ENCODE measurements around the gene DEFB113.
"Not testable (repeated sequence)": the region's sequence is repeated elsewhere in the genome, so short reads cannot be mapped to it uniquely, and the experiment has no call there.

DEFB113 gene

GRCh38 chr6:49969605-49970004 lies at the start of gene DEFB113:
Gene DEFB113 (minus strand): TSS chr6:49969625. CDS start chr6:49969625, 0 bp downstream.
- no peak for DNase-seq (ENCODE audit: low read depth in 1 of 2, low spot score in 1 of 2)

- no peak for DNase-seq (ENCODE audit: low read depth in 1 of 2, low spot score in 1 of 2)
These were observed 38.4 kb upstream of the DEFB113 start for GRCh38 chr6:50007819-50008218.

GRCh38 chr6:50003139-50003538 lies 33.7 kb upstream of the DEFB113 start:
- DNase-seq (ENCODE audit: low read depth in 1 of 2, low spot score in 1 of 2), result no peak

- DNase-seq (ENCODE audit: low read depth in 1 of 2, low spot score in 1 of 2), result no peak
These were observed 25.9 kb upstream of the DEFB113 start for GRCh38 chr6:49995278-49995677.

- no peak for DNase-seq (ENCODE audit: low read depth in 1 of 2, low spot score in 1 of 2)
These were observed 19.5 kb upstream of the DEFB113 start for GRCh38 chr6:49988900-49989299.

- DNase-seq (ENCODE audit: low read depth in 1 of 2, low spot score in 1 of 2), result no peak
These were observed 18.3 kb upstream of the DEFB113 start for GRCh38 chr6:49987749-49988148.

- no peak for DNase-seq (ENCODE audit: low read depth in 1 of 2, low spot score in 1 of 2)
These were observed 17.1 kb upstream of the DEFB113 start for GRCh38 chr6:49986551-49986950.

GRCh38 chr6:49982046-49982445 lies 12.6 kb upstream of the DEFB113 start:
- DNase-seq (ENCODE audit: low read depth in 1 of 2, low spot score in 1 of 2), result no peak

GRCh38 chr6:49980898-49981297 lies 11.5 kb upstream of the DEFB113 start:
- DNase-seq (ENCODE audit: low read depth in 1 of 2, low spot score in 1 of 2), result no peak

GRCh38 chr6:49979584-49979983 lies 10.2 kb upstream of the DEFB113 start:
- DNase-seq (ENCODE audit: low read depth in 1 of 2, low spot score in 1 of 2), result no peak

- DNase-seq (ENCODE audit: low read depth in 1 of 2, low spot score in 1 of 2), result no peak
These were observed 9.2 kb upstream of the DEFB113 start for GRCh38 chr6:49978332-49979226.

- no peak for DNase-seq (ENCODE audit: low read depth in 1 of 2, low spot score in 1 of 2)
These were observed 2.6 kb downstream of the DEFB113 start for GRCh38 chr6:49966823-49967222.

- no peak for DNase-seq (ENCODE audit: low read depth in 1 of 2, low spot score in 1 of 2)
These were observed 3.1 kb downstream of the DEFB113 start for GRCh38 chr6:49966334-49966733.

GRCh38 chr6:49964064-49964463 lies 5.4 kb downstream of the DEFB113 start, which contains the start of gene DEFB114:
Gene DEFB114 (minus strand): TSS chr6:49964164. CDS start chr6:49964105, 59 bp downstream.
- no peak for DNase-seq (ENCODE audit: low read depth in 1 of 2, low spot score in 1 of 2)

GRCh38 chr6:49958180-49958579 lies 11.2 kb downstream of the DEFB113 start:
- no peak for DNase-seq (ENCODE audit: low read depth in 1 of 2, low spot score in 1 of 2)

- DNase-seq (ENCODE audit: low read depth in 1 of 2, low spot score in 1 of 2), result no peak
These were observed 13.6 kb downstream of the DEFB113 start for GRCh38 chr6:49955847-49956246.

GRCh38 chr6:49951926-49952325 lies 17.5 kb downstream of the DEFB113 start:
- DNase-seq (ENCODE audit: low read depth in 1 of 2, low spot score in 1 of 2), result no peak

- no peak for DNase-seq (ENCODE audit: low read depth in 1 of 2, low spot score in 1 of 2)
These were observed 19.0 kb downstream of the DEFB113 start for GRCh38 chr6:49950415-49950751.

GRCh38 chr6:49949062-49949461 lies 20.4 kb downstream of the DEFB113 start:
- no peak for DNase-seq (ENCODE audit: low read depth in 1 of 2, low spot score in 1 of 2)

GRCh38 chr6:49946835-49947234 lies 22.6 kb downstream of the DEFB113 start:
- no peak for DNase-seq (ENCODE audit: low read depth in 1 of 2, low spot score in 1 of 2)

- DNase-seq (ENCODE audit: low read depth in 1 of 2, low spot score in 1 of 2), result not testable (repeated sequence)
These were observed 25.4 kb downstream of the DEFB113 start for GRCh38 chr6:49944068-49944467.

- no peak for DNase-seq (ENCODE audit: low read depth in 1 of 2, low spot score in 1 of 2)
These were observed 29.4 kb downstream of the DEFB113 start for GRCh38 chr6:49939993-49940498.

GRCh38 chr6:49937811-49938210 lies 31.6 kb downstream of the DEFB113 start:
- DNase-seq (ENCODE audit: low read depth in 1 of 2, low spot score in 1 of 2), result no peak

Measured in activated CD4-positive, alpha-beta T cell treated with anti-CD3 and anti-CD28 coated beads, Interleukin-2, amount 50 U/mL, for 24 hours (primary cell).